Jurkat, Clone E6-1 (cell line): ENCODE data around the gene ACER3.

Experiments
- DNase-seq: peaks from one replicate; pipeline ENCODE4 v3.0.0-alpha.2; 2011; ENCODE audit warnings: low read depth, low spot score
- H3K4me3 ChIP-seq: 2 replicates; pipeline ENCODE4 v1.5.1; 2011; ENCODE audit warnings: mild to moderate bottlenecking, low read length, control low read depth, moderate library complexity

The ACER3 gene

GRCh38 chr11:77024745-77025144 is 164.0 kb downstream of the ACER3 start:
- H3K4me3 ChIP-seq, result no peak overlapping the region
- no peak for DNase-seq

DNA sequence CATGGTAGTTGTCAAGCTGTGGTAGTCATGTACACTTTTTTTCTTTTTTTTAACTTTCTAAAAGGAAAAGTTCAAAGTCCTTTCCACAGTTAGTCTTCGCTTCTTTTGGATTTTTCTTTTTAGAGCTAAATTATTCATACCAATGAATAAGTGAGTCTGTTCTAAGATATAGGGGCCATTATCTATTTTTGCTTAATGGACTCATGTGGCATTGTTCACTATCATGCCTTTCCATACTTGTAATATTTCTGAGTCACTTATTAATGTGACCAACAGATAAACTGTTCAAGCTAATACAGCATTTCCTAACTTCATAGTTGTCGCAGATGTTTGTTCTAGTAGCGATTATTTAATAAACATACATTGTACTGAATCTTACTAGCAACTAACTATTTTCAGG is 165.5 kb downstream of the ACER3 start:
- DNase-seq, result no peak
- H3K4me3 ChIP-seq, result no peak overlapping the region

- H3K4me3 ChIP-seq, result no peak overlapping the region
- no peak for DNase-seq
These were observed 166.0 kb downstream of the ACER3 start for GRCh38 chr11:77026743-77027142.

DNA sequence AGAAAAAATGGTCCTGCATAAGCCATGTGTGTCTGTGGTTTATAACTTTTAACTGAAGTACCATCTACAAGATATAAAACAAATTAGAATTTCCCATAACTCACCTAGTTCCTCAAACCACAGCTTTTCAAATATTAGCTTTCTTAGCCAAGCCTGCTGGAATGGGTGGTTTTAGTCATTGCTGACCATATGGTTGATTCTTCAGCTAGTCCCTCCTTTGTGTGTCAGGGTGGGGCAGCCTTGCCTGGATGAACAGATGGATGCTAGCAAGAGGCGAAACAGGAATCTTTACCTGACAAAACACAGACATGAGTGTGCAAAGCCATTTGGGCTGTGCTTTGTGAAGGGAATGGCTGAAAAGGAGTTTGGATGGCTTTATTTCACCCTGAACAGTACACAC is 166.6 kb downstream of the ACER3 start:
- no peak for DNase-seq
- H3K4me3 ChIP-seq, result no peak overlapping the region

GRCh38 chr11:77029829-77030228 is 169.1 kb downstream of the ACER3 start:
- no peak overlapping the region for H3K4me3 ChIP-seq
- no peak for DNase-seq

- no peak for DNase-seq
- no peak overlapping the region for H3K4me3 ChIP-seq
These were observed 170.2 kb downstream of the ACER3 start for GRCh38 chr11:77030834-77031414.

GRCh38 chr11:77031599-77031998 is 170.9 kb downstream of the ACER3 start:
- no peak for DNase-seq
- no peak overlapping the region for H3K4me3 ChIP-seq

DNA sequence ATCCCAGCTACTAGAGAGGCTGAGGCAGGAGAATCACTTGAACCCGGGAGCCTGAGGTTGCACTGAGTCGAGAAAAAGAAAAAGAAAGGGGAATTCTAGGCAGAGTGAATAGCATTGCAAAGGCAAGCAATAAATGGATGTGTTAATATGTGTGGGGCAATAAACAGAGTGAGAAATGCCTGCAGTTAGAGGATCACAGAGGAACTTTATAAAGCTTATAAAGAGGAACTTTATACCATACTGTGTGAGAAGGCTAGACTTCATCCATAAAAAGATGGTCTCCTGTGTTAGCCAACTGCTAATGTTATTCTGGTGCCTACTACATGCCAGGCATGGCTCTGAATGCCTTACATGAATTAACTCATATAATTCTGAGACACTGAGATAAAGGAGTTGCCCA is 174.3 kb downstream of the ACER3 start:
- no peak overlapping the region for H3K4me3 ChIP-seq
- no peak for DNase-seq

GRCh38 chr11:77035580-77035979 is 174.9 kb downstream of the ACER3 start:
- H3K4me3 ChIP-seq, result no peak overlapping the region
- no peak for DNase-seq

- H3K4me3 ChIP-seq, result no peak overlapping the region
- no peak for DNase-seq
These were observed 175.7 kb downstream of the ACER3 start for GRCh38 chr11:77036398-77036797.

- no peak overlapping the region for H3K4me3 ChIP-seq
- no peak for DNase-seq
These were observed 176.3 kb downstream of the ACER3 start for GRCh38 chr11:77037057-77037456.

- H3K4me3 ChIP-seq, result no peak overlapping the region
- DNase-seq, result no peak
These were observed 177.5 kb downstream of the ACER3 start for GRCh38 chr11:77038029-77038824.

- DNase-seq, result no peak
- no peak overlapping the region for H3K4me3 ChIP-seq
These were observed 178.2 kb downstream of the ACER3 start for GRCh38 chr11:77038825-77039326.

DNA sequence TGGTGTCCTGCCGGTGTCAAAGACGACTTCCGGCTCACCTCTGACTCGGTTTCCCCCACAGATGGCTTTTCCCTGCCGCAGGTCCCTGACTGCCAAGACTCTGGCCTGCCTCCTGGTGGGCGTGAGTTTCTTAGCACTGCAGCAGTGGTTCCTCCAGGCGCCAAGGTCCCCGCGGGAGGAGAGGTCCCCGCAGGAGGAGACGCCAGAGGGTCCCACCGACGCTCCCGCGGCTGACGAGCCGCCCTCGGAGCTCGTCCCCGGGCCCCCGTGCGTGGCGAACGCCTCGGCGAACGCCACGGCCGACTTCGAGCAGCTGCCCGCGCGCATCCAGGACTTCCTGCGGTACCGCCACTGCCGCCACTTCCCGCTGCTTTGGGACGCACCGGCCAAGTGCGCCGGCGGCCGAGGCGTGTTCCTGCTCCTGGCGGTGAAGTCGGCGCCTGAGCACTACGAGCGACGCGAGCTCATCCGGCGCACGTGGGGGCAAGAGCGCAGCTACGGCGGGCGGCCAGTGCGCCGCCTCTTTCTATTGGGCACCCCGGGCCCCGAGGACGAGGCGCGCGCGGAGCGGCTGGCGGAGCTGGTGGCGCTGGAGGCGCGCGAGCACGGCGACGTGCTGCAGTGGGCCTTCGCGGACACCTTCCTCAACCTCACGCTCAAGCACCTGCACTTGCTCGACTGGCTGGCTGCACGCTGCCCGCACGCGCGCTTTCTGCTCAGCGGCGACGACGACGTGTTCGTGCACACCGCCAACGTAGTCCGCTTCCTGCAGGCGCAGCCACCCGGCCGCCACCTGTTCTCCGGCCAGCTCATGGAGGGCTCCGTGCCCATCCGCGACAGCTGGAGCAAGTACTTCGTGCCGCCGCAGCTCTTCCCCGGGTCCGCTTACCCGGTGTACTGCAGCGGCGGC is 179.0 kb downstream of the ACER3 start:
- H3K4me3 ChIP-seq, result no peak overlapping the region
- no peak for DNase-seq

GRCh38 chr11:77040401-77040777 is 179.7 kb downstream of the ACER3 start:
- H3K4me3 ChIP-seq, result no peak overlapping the region
- DNase-seq, result no peak

- no peak overlapping the region for H3K4me3 ChIP-seq
- DNase-seq, result no peak
These were observed 180.2 kb downstream of the ACER3 start for GRCh38 chr11:77040889-77041288.

GRCh38 chr11:77042111-77042726 is 181.5 kb downstream of the ACER3 start:
- H3K4me3 ChIP-seq, result no peak overlapping the region
- no peak for DNase-seq

DNA sequence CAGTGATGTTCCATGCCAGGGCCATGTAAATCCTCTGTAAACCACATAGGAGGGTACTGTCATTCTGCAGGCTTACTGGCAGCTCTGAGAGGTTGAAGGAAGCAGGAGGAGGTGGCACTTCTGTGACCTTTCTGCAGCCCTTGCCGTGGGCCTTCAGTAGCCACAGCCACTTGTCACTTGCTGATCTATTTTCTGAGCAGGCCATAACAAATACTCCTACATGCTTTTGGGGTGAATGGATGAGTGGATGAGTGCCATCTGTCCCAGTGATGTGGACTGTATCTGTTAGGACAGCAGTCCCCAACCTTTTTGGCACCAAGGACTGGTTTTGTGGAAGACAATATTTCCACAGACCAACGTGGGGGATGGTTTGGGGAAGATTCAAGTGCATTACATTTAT is 183.6 kb downstream of the ACER3 start:
- DNase-seq, result no peak
- H3K4me3 ChIP-seq, result no peak overlapping the region

- DNase-seq, result no peak
- no peak overlapping the region for H3K4me3 ChIP-seq
These were observed 184.2 kb downstream of the ACER3 start for GRCh38 chr11:77044886-77045285.
